Measurements from ENCODE around the gene ARRB1. TPM values are rescaled to one million over a fixed set of nuclear protein-coding genes. Genes with fewer than 3 reads are reported as not detected.

The ARRB1 gene
- total and polyA plus RNA-seq, 4 donors = 3.3 to 21.2 (median 12.5) TPM

- WGBS = 81% methylated on average over 14 of the region's 14 CpGs
- DNase-seq (ENCODE audit: low spot score) = no peak
- no peak overlapping the region for H3K27ac ChIP-seq (ENCODE audit: low read depth in 1 of 2, low read length in 2 of 2)
Measured at GRCh38 chr11:75286826-75287465, 64.5 kb downstream of the ARRB1 start.

GRCh38 chr11:75285776-75286360 lies 65.6 kb downstream of the ARRB1 start:
- Histone ChIP-seq H3K4me3 (ENCODE audit: low read depth in 1 of 3, low read length in 3 of 3) (no peak overlapping the region), H3K36me3 (ENCODE audit: control insufficient read depth in 4 of 4, insufficient read depth in 3 of 4, low read depth in 1 of 4, low read length in 3 of 4) (peaks cover 0 to 27% (median 6%) of the 10 kb centered on the region in 4 donors), H3K27me3 (ENCODE audit: control insufficient read depth in 4 of 4, insufficient read depth in 4 of 4, low read length in 3 of 4) (no peaks in the 10 kb centered on the region), H3K27ac (ENCODE audit: low read depth in 1 of 2, low read length in 2 of 2) (no peak overlapping the region), H3K4me1 (ENCODE audit: control insufficient read depth in 4 of 4, insufficient read depth in 4 of 4, low read length in 3 of 4) (peaks cover 0 to 5% (median 0%) of the 10 kb centered on the region in 4 donors), H3K9me3 (ENCODE audit: control insufficient read depth in 4 of 4, low read length in 3 of 4) (no peaks in the 10 kb centered on the region), H3K9ac (ENCODE audit: low read depth in 1 of 2, low read length in 2 of 2) (no peak overlapping the region)
- 87% methylated on average over 5 of the region's 5 CpGs for WGBS
- DNase-seq (ENCODE audit: low spot score) = no peak
- TF ChIP-seq FOXA2 (IDR thresholded peaks at IDR 0.05) (no peak), YY1 (IDR thresholded peaks at IDR 0.05) (no peak), GABPA (IDR thresholded peaks at IDR 0.05 in 1 of 2, conservative IDR thresholded peaks at IDR 0.05 in 1 of 2) (no peak), RXRA (IDR thresholded peaks at IDR 0.05) (no peak), HNF4A (conservative IDR thresholded peaks at IDR 0.05) (no peak), JUND (IDR thresholded peaks at IDR 0.05) (no peak), CTCF (IDR thresholded peaks at IDR 0.05; ENCODE audit: low read depth, low read length, missing input control) (no peak), REST (IDR thresholded peaks at IDR 0.05) (no peak), RAD21 (IDR thresholded peaks at IDR 0.05) (no peak), NR2F2 (IDR thresholded peaks at IDR 0.05) (no peak), EGR1 (IDR thresholded peaks at IDR 0.05; ENCODE audit: low read depth in 2 of 2) (no peak)

More at GRCh38 chr11:75286826-75287465, 64.5 kb downstream of the ARRB1 start:
- Histone ChIP-seq H3K27me3 (ENCODE audit: control insufficient read depth in 4 of 4, insufficient read depth in 4 of 4, low read length in 3 of 4) (no peaks in the 10 kb centered on the region), H3K36me3 (ENCODE audit: control insufficient read depth in 4 of 4, insufficient read depth in 3 of 4, low read depth in 1 of 4, low read length in 3 of 4) (peaks cover 0 to 18% (median 5%) of the 10 kb centered on the region in 4 donors), H3K9ac (ENCODE audit: low read depth in 1 of 2, low read length in 2 of 2) (no peak overlapping the region), H3K9me3 (ENCODE audit: control insufficient read depth in 4 of 4, low read length in 3 of 4) (no peaks in the 10 kb centered on the region), H3K4me3 (ENCODE audit: low read depth in 1 of 3, low read length in 3 of 3) (no peak overlapping the region), H3K4me1 (ENCODE audit: control insufficient read depth in 4 of 4, insufficient read depth in 4 of 4, low read length in 3 of 4) (peaks cover 0 to 5% (median 0%) of the 10 kb centered on the region in 4 donors)
- TF ChIP-seq RXRA (IDR thresholded peaks at IDR 0.05) (no peak), RAD21 (IDR thresholded peaks at IDR 0.05) (no peak), CTCF (IDR thresholded peaks at IDR 0.05; ENCODE audit: low read depth, low read length, missing input control) (no peak), ATF3 (IDR thresholded peaks at IDR 0.05) (no peak), ZBTB33 (IDR thresholded peaks at IDR 0.05) (no peak), HNF4G (IDR thresholded peaks at IDR 0.05) (no peak), SP1 (IDR thresholded peaks at IDR 0.05) (no peak), NR2F2 (IDR thresholded peaks at IDR 0.05) (no peak)
